OCI-LY7 (cell line): ENCODE results near the gene SECISBP2.

ENCODE experiments used
- CTCF ChIP-seq: fragments of 200-600 bp; sonication (generic); conservative IDR thresholded peaks from 2 replicates; pipeline ENCODE4 v1.5.1; 2014; ENCODE audit warnings: mild to moderate bottlenecking, antibody characterized with exemption, low read length, moderate library complexity, mixed read lengths
- EZH2phosphoT487 ChIP-seq: fragments of 200-600 bp; sonication (generic); IDR thresholded peaks from 2 replicates; pipeline ENCODE4 v1.6.1; 2018; ENCODE audit warnings: low read depth, borderline replicate concordance, mild to moderate bottlenecking, mixed run types, antibody characterized with exemption, low read length, moderate library complexity, mixed read lengths

GRCh38 chr9:89277043-89277442, 41.3 kb upstream of the SECISBP2 start:
- TF ChIP-seq CTCF (no peak), EZH2phosphoT487 (no peak)
